Ovary (tissue), 9 donors: Measurements from ENCODE around the gene STAP2. TPM values are rescaled to one million over a fixed set of nuclear protein-coding genes. Genes with fewer than 3 reads are reported as not detected.

ENCODE experiments used
- DNase-seq, 5 donors: peaks; one replicate each; pipeline ENCODE4 v3.0.0-alpha.2; 2019 to 2020
- H3K27ac ChIP-seq, 2 donors: fragments of 200-600 bp; one replicate each; pipeline versions ENCODE4 v1.5.1 to v1.8.0; 2019 to 2022
- H3K27me3 ChIP-seq: fragments of 200-600 bp; one replicate; pipeline ENCODE4 v1.8.0; 2022
- H3K36me3 ChIP-seq: fragments of 200-600 bp; sonication (generic); one replicate; pipeline ENCODE4 v1.5.1; 2019
- H3K4me1 ChIP-seq: one replicate; pipeline ENCODE4 v1.8.1; 2013; ENCODE audit warnings: mild to moderate bottlenecking, moderate library complexity; ENCODE audit not compliant: insufficient read depth
- H3K4me3 ChIP-seq: fragments of 200-600 bp; sonication (generic); one replicate; pipeline ENCODE4 v1.5.1; 2017
- H3K9me3 ChIP-seq, 2 donors: fragments of 200-600 bp in 1 of 2; sonication (generic) in 1 of 2; one replicate each; pipeline versions ENCODE4 v1.5.1 to v1.8.1; 2013 to 2019; ENCODE audit warnings: mild to moderate bottlenecking in 1 of 2, moderate library complexity in 1 of 2
- EP300 ChIP-seq: sonication (generic); formaldehyde crosslinking; IDR thresholded peaks from one replicate; pipeline ENCODE4 v1.6.1; 2017; ENCODE audit warnings: antibody characterized with exemption
- POLR2A ChIP-seq: fragments of 450-650 bp; IDR thresholded peaks from one replicate; pipeline ENCODE4 v1.6.1; 2017; ENCODE audit warnings: antibody characterized with exemption, mild to moderate bottlenecking, moderate library complexity
- WGBS, 3 donors: extraction: QIAGEN DNeasy Blood & Tissue Kit in 1 of 3; methylation state at CpG; one replicate each; pipeline versions ENCODE4 v1.1.5 to v1.1.7; 2013 to 2017; 5-methylcytosine and 5-hydroxymethylcytosine counted together
- intact Hi-C, 4 donors: fragments of 100-400 bp; cut with DNase I; formaldehyde crosslinking; loops; one replicate each; pipeline versions ENCODE4 v1.11.0 to v1.15.1; 2022 to 2023
- polyA plus RNA-seq, 2 donors: library from polyadenylated mRNA; stranded (reverse); fragments of 200-250 nt in 1 of 2; fragments of 350-450 nt in 1 of 2; fragmentation: Illumina TruSeq in 1 of 2; extraction: RNeasy Lipid Tissue Mini Kit (QIAGEN cat#74804) in 1 of 2; gene quantifications; one replicate each; pipeline ENCODE4 v1.2.3, GENCODE V29; 2013 to 2014
- total RNA-seq, 7 donors: library from RNA; depleted of rRNA in 2 of 7; stranded (reverse); fragments of >200 nt in 2 of 7; fragmentation: NEBNext Ultra II Directional in 3 of 7; extraction: Animal tissue kit (Norgen Biotek cat#: 25700) in 3 of 7; gene quantifications; one replicate each; pipeline versions ENCODE4 v1.1.0 to v1.2.4, GENCODE V29; 2016 to 2023
- TF ChIP-seq, protein P1 (sequence below), 3 donors: fragments of 450-650 bp in 2 of 3; fragments of 200-600 bp in 1 of 3; IDR thresholded peaks; one replicate each; pipeline versions ENCODE4 v1.5.1 to v1.8.0; 2016 to 2022; ENCODE audit warnings: antibody characterized with exemption in 3 of 3, mild to moderate bottlenecking in 1 of 3
- donor health status: DM: no; HTN: no; CAD: no; lungs with moderate emphysema.
- donor health status: DM: no; HTN: no; CAD: no.
- donor health status: Bipolar disorder and iron deficiency.
- donor health status: DM: yes; HTN: yes; CAD: no.
- donor health status: DM: no; HTN: no; CAD: no.
- donor health status: DM: yes; HTN: yes; CAD: no.

The STAP2 gene
- total and polyA plus RNA-seq, 9 donors, result 9.7 to 32.5 (median 17.5) TPM

DNA sequence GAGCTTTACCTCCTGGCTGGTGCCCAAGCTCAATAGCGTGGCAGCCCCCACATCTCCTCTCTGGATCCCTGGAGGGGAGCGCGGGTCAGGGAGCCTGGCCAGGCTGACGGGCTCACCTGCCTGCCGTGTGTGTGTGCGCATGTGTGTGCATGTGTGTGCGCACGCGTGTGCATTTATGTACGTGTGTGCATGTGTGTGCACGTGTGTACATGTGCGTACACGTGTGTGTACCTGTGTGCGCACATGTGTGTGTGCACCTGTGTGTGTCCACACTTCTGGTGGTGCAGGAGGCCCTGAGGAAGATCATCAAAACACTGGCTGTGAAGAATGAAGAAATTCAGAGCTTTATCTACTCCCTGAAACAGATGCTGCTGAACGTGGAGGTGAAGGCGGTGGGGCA is 33.0 kb downstream of the STAP2 start:
- Histone ChIP-seq H3K27me3 (no peaks in the 10 kb centered on the region), H3K36me3 (no peaks in the 10 kb centered on the region), H3K4me1 (no peaks in the 10 kb centered on the region), H3K27ac (no peak overlapping the region), H3K9me3 (no peaks in the 10 kb centered on the region), H3K4me3 (no peak overlapping the region)
- 74 to 83% (median 75%) methylated on average over 16 of the region's 16 CpGs for WGBS, 3 donors
- intact Hi-C loops, result no loop called here
- DNase-seq, result no peak
- no peak for TF ChIP-seq EP300

DNA sequence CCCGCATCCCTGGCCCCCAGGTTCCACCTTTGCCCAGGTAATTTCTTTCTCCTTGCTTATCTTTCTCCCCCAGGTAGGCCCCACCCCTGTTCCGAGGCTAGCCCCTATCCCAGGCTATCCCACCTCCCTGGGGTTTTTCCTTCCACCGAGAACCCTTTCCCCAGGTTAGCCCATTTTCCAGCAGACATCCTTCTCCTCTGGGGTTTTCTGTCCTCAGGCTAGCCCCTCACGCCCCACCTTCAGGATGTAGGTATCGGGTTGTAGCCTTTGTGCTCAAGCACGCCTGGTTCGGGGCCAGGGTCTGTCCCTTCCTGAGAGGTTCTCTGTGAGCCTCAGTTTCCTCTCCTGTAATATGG is 33.4 kb downstream of the STAP2 start:
- WGBS, 3 donors, result 68 to 74% (median 72%) methylated on average over 7 of the region's 7 CpGs

DNA sequence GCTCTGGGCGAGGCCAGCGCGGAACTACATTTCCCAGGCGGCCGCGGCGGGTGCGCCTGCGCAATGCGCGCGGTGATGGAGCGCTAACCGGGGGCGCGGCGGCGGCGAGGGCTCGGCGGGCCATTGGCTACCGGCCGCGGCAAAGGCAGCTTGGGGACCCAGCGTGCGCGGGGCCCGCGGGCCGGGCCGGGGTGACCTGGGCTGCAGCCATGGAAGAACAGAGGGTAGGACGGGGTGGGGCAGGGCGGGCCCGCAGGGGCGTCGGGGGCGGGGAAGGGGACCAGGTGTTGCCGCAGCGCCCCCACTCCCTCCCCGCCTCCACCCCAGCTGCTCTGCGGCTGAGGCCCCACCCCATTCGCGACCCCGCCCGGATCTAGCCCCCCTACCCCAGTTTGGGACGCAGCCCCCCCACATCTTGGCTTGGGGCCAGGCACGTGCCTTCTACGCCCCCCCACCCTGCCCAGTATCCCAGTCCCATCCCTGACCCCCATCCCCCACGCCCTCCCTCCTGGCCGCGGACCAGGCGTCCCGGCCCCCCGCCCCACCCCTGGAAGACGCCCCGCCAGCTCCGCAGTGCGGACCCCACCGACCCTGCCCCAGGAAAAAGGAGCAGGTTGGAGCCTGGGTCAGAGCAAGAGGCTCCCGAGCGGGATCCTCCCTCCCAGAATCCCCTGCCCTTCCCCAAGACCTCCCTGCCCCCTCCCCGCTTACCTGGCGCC is 33.9 kb downstream of the STAP2 start, which contains the start of gene FSD1:
Gene FSD1, plus strand, starts transcription at position 61 of the 719 bp plus-strand sequence. Its CDS starts 149 bp downstream, at position 210.
- no peak within 1 kb of the TSS for H3K4me3 ChIP-seq
- 4 to 5% (median 5%) methylated on average over 20 to 63 of the region's 63 CpGs for WGBS, 3 donors
- intact Hi-C loops, result no loop called here
- peak in 2 of 5 donors; percentile 51 for DNase-seq
- H3K36me3 ChIP-seq, result no peaks in the 10 kb centered on the region
- no peak for TF ChIP-seq EP300
- TF ChIP-seq POLR2A, result no peak
- TF ChIP-seq, protein P1, sequence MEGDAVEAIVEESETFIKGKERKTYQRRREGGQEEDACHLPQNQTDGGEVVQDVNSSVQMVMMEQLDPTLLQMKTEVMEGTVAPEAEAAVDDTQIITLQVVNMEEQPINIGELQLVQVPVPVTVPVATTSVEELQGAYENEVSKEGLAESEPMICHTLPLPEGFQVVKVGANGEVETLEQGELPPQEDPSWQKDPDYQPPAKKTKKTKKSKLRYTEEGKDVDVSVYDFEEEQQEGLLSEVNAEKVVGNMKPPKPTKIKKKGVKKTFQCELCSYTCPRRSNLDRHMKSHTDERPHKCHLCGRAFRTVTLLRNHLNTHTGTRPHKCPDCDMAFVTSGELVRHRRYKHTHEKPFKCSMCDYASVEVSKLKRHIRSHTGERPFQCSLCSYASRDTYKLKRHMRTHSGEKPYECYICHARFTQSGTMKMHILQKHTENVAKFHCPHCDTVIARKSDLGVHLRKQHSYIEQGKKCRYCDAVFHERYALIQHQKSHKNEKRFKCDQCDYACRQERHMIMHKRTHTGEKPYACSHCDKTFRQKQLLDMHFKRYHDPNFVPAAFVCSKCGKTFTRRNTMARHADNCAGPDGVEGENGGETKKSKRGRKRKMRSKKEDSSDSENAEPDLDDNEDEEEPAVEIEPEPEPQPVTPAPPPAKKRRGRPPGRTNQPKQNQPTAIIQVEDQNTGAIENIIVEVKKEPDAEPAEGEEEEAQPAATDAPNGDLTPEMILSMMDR (IDR thresholded peaks at IDR 0.05), result no peak
- no peaks in the 10 kb centered on the region for H3K9me3 ChIP-seq
- H3K27me3 ChIP-seq, result no peaks in the 10 kb centered on the region
- no peak within 1 kb of the TSS for H3K27ac ChIP-seq
- no peaks in the 10 kb centered on the region for H3K4me1 ChIP-seq

More for the DNA sequence above, 33.4 kb downstream of the STAP2 start:
- H3K27ac ChIP-seq, result no peak overlapping the region
- no peaks in the 10 kb centered on the region for H3K27me3 ChIP-seq
- DNase-seq, result no peak
- intact Hi-C loops, result no loop called here
- no peaks in the 10 kb centered on the region for H3K36me3 ChIP-seq
- H3K9me3 ChIP-seq, result no peaks in the 10 kb centered on the region
- H3K4me1 ChIP-seq, result no peaks in the 10 kb centered on the region
- TF ChIP-seq POLR2A (no peak), EP300 (no peak)
- TF ChIP-seq, protein P1 (IDR thresholded peaks at IDR 0.05), result no peak
- no peak overlapping the region for H3K4me3 ChIP-seq

DNA sequence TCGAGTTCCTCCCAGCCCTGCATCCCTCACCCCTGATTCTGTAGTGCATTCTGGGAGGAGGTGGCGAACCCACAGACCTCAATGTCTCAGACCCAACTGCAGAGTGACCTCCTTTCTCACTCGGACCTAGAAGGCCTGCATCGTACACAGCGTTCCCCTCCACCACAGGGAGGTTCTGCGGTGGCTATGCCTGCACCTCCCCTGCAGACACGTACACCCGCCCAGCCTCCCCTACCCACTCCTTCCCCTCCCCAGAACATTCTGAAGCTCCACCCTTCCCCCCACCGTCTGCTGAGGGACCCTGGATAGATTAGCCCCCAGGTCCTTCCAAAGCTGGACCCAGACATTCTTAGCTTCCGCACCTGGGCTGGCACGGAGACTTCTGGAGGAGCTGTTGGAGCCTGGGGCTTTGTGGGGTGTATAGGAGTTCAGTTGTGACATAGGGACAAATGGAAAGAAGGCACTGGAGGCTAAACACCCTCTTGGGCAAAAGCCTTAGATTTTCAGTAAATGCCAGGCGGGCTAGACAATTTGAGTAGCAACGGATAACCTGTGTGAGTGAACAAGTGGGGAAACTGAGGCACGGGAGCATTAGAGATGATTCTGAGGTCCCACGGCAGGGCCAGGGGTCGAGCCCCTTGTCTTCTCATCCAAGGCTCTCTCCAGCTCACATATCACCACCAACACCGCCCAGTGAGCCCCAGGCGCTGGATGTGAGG is 34.6 kb downstream of the STAP2 start:
- Histone ChIP-seq H3K27me3 (no peaks in the 10 kb centered on the region), H3K4me3 (no peak overlapping the region), H3K27ac (no peak overlapping the region), H3K36me3 (no peaks in the 10 kb centered on the region), H3K9me3 (no peaks in the 10 kb centered on the region), H3K4me1 (no peaks in the 10 kb centered on the region)
- no peak for DNase-seq
- WGBS, 3 donors, result 35 to 46% (median 37%) methylated on average over 18 of the region's 18 CpGs
- TF ChIP-seq, protein P1 (IDR thresholded peaks at IDR 0.05), result no peak
- TF ChIP-seq POLR2A (no peak), EP300 (no peak)
- intact Hi-C loops, result no loop called here

DNA sequence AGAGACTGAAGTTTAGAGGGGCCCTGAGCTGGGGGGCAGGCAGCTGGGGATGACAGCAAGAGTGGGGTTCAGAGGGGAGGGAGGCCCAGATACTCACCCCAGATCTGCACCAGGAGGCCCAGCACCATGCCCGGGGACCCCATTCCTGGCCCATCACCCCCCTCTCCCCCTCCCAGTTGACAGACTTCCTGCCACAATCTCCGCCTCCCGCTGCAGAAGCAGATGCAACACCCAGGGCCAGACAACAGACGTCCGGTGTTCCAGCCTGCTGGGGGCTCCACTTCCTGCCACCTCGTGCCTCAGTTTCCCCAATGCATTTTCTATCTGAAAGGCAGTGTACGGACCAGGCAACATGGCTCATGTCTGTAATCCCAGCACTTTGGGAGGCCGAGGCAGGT is 36.4 kb downstream of the STAP2 start, which contains the start of gene TMIGD2:
Gene TMIGD2, minus strand, starts transcription at position 147 of the 398 bp plus-strand sequence. Its CDS starts 4 bp downstream, at position 143.
- 60 to 65% (median 60%) methylated on average over 8 of the region's 8 CpGs for WGBS, 3 donors

More for the DNA sequence above, 36.4 kb downstream of the STAP2 start, which contains the start of gene TMIGD2:
- Histone ChIP-seq H3K27ac (no peak within 1 kb of the TSS), H3K27me3 (no peaks in the 10 kb centered on the region), H3K9me3 (no peaks in the 10 kb centered on the region), H3K4me3 (no peak within 1 kb of the TSS), H3K36me3 (no peaks in the 10 kb centered on the region), H3K4me1 (no peaks in the 10 kb centered on the region)
- TF ChIP-seq POLR2A (no peak), EP300 (no peak)
- TF ChIP-seq, protein P1 (IDR thresholded peaks at IDR 0.05), result no peak
- intact Hi-C loops, result no loop called here
- no peak for DNase-seq
